HepG2 (cell line): Measurements from ENCODE around the gene CST1. TPM values are rescaled to one million over a fixed set of nuclear protein-coding genes. Genes with fewer than 3 reads are reported as not detected.

ENCODE experiments used
- ATAC-seq: fragments of 200-7000 bp; cut with Tn5 transposase; 3 replicates; pipeline ENCODE4 v1.9.1; 2020; ENCODE audit warnings: mild to moderate bottlenecking, moderate library complexity
- BruUV-seq: library from RNA; stranded (reverse); fragments of 400-500 nt; replicated peaks from 2 replicates; lab custom pipeline; 2021; lab: Mats Ljungman, UMichigan
- CTCF ChIA-PET: fragments of 300-600 bp; formaldehyde crosslinking; extraction: SDS; loops from one replicate; lab custom pipeline; 2021; ENCODE audit warnings: low total read pairs, inconsistent platforms, low intra/inter-chr PET ratio; lab: Yijun Ruan, JAX
- POLR2A ChIA-PET: fragments of 350-600 bp; sonication (Branson Sonifier 250); formaldehyde crosslinking; loops from one replicate; lab custom pipeline; 2020; ENCODE audit warnings: antibody characterized with exemption, inconsistent platforms; lab: Yijun Ruan, JAX
- DNase-seq: peaks from one replicate; pipeline ENCODE4 v3.0.0-alpha.2; 2015; ENCODE audit warnings: low spot score
- FAIRE-seq: peaks from 3 replicates; lab custom pipeline; 2011; peaks lifted over from hg19 to GRCh38; lab: Jason Lieb, UNC
- H2AFZ ChIP-seq: one replicate; pipeline ENCODE4 v1.6.1; 2011; ENCODE audit warnings: low read length, inconsistent platforms
- H3K27ac ChIP-seq: fragments of 300-600 bp; 3 replicates; pipeline ENCODE4 v1.8.0; 2011; ENCODE audit warnings: mixed run types, mild to moderate bottlenecking, mixed read lengths, low read length, inconsistent platforms; ENCODE audit not compliant: insufficient read depth; ENCODE audit errors: extremely low read length
- H3K27me3 ChIP-seq, 2 experiments: fragments of 200-600 bp in 1 of 2; 2 replicates in 1 of 2; 3 replicates in 1 of 2; pipeline versions ENCODE4 v1.6.0 to v1.8.0; 2011; ENCODE audit warnings: low read length in 2 of 2, mild to moderate bottlenecking in 2 of 2, moderate library complexity in 2 of 2, inconsistent platforms in 1 of 2; ENCODE audit not compliant: insufficient read depth in 2 of 2, control insufficient read depth in 1 of 2
- H3K36me3 ChIP-seq, 2 experiments: fragments of 200-600 bp in 1 of 2; replicated peaks in 1 of 2; 2 replicates in 1 of 2; 3 replicates in 1 of 2; pipeline versions ENCODE4 v1.5.1 to v1.8.0; 2011; ENCODE audit warnings: low read length in 2 of 2, inconsistent platforms in 1 of 2; ENCODE audit not compliant: insufficient read depth in 2 of 2, control insufficient read depth in 1 of 2
- H3K4me1 ChIP-seq: 2 replicates; pipeline ENCODE4 v1.5.1; 2012; ENCODE audit warnings: low read length, inconsistent platforms; ENCODE audit not compliant: insufficient read depth
- H3K4me2 ChIP-seq: 2 replicates; pipeline ENCODE4 v1.6.0; 2011; ENCODE audit warnings: low read depth, low read length, inconsistent platforms
- H3K4me3 ChIP-seq, 3 experiments: fragments of 200-600 bp in 1 of 3; sonication (generic), shearing (Covaris generic) in 1 of 3; replicated peaks in 1 of 3; 2 replicates each; pipeline ENCODE4 v1.5.1; 2011 to 2016; ENCODE audit warnings: low read length in 3 of 3, inconsistent platforms in 2 of 3, low read depth in 2 of 3, mild to moderate bottlenecking in 2 of 3, control low read depth in 1 of 3, mixed read lengths in 1 of 3; ENCODE audit not compliant: insufficient read depth in 1 of 3
- H3K79me2 ChIP-seq: one replicate; pipeline ENCODE4 v1.6.1; 2011; ENCODE audit warnings: low read length, inconsistent platforms; ENCODE audit not compliant: insufficient read depth
- H3K9ac ChIP-seq: 2 replicates; pipeline ENCODE4 v1.6.0; 2011; ENCODE audit warnings: mild to moderate bottlenecking, low read depth, low read length, inconsistent platforms; ENCODE audit not compliant: insufficient read depth
- H3K9me3 ChIP-seq: 2 replicates; pipeline ENCODE4 v1.5.1; 2012; ENCODE audit warnings: mild to moderate bottlenecking, low read length
- H4K20me1 ChIP-seq: 2 replicates; pipeline ENCODE4 v1.6.0; 2011; ENCODE audit warnings: inconsistent platforms, mild to moderate bottlenecking, low read length, moderate library complexity; ENCODE audit not compliant: insufficient read depth
- ATF6 ChIP-seq: sonication (generic); formaldehyde crosslinking; conservative IDR thresholded peaks from 2 replicates; pipeline ENCODE4 v1.4.0; 2020; ENCODE audit warnings: missing genetic modification reagents
- ELF1 ChIP-seq: sonication (generic); formaldehyde crosslinking; IDR thresholded peaks from 2 replicates; pipeline ENCODE4 v1.4.0; 2020; ENCODE audit warnings: missing genetic modification reagents
- NFAT5 ChIP-seq: sonication (generic); formaldehyde crosslinking; IDR thresholded peaks from 2 replicates; pipeline ENCODE4 v1.4.0; 2020; ENCODE audit warnings: missing genetic modification reagents
- NFYC ChIP-seq: IDR thresholded peaks from 2 replicates; pipeline ENCODE4 v1.6.1; 2016; ENCODE audit warnings: missing genetic modification reagents, missing compliant biosample characterization
- PPARG ChIP-seq: conservative IDR thresholded peaks from 2 replicates; pipeline ENCODE4 v1.6.1; 2016; ENCODE audit warnings: missing biosample characterization, missing genetic modification reagents
- SYNCRIP ChIP-seq: fragments of 200-400 bp; formaldehyde crosslinking; IDR thresholded peaks from 2 replicates; pipeline ENCODE4 v1.6.1; 2018; ENCODE audit warnings: mild to moderate bottlenecking, low read depth, low read length; ENCODE audit not compliant: insufficient read depth
- TAF1 ChIP-seq: sonication (generic); formaldehyde crosslinking; IDR thresholded peaks from 2 replicates; pipeline ENCODE4 v1.4.0; 2020; ENCODE audit warnings: missing genetic modification reagents
- TBX2 ChIP-seq: sonication (generic); formaldehyde crosslinking; IDR thresholded peaks from 2 replicates; pipeline ENCODE4 v1.5.0; 2020; ENCODE audit warnings: missing genetic modification reagents, mild to moderate bottlenecking, borderline replicate concordance
- YY1 ChIP-seq: IDR thresholded peaks from 2 replicates; pipeline ENCODE4 v1.6.1; 2011; ENCODE audit warnings: low read length, low read depth, moderate library complexity, mild to moderate bottlenecking; ENCODE audit not compliant: insufficient read depth, insufficient replicate concordance
- ZBTB38 ChIP-seq: sonication (generic); formaldehyde crosslinking; IDR thresholded peaks from 2 replicates; pipeline ENCODE4 v1.5.1; 2020; ENCODE audit warnings: mild to moderate bottlenecking, missing genetic modification reagents
- ZFYVE20 ChIP-seq: sonication (generic); formaldehyde crosslinking; IDR thresholded peaks from 2 replicates; pipeline ENCODE4 v1.8.0; 2023; ENCODE audit warnings: low read depth, mild to moderate bottlenecking, moderate library complexity, missing genetic modification reagents, borderline replicate concordance
- ZNF282 ChIP-seq: fragments of 450-650 bp; IDR thresholded peaks from 2 replicates; pipeline ENCODE4 v1.6.1; 2018; ENCODE audit not compliant: partially characterized antibody
- ZNF335 ChIP-seq: sonication (generic); formaldehyde crosslinking; IDR thresholded peaks from 2 replicates; pipeline ENCODE4 v1.4.0; 2020; ENCODE audit warnings: missing genetic modification reagents
- ZNF33A ChIP-seq: sonication (generic); formaldehyde crosslinking; IDR thresholded peaks from 2 replicates; pipeline ENCODE4 v1.5.1; 2020; ENCODE audit warnings: missing genetic modification reagents, mild to moderate bottlenecking, moderate library complexity, borderline replicate concordance
- WGBS: methylation state at CpG from one replicate; pipeline ENCODE4 v1.1.6; 2017; ENCODE audit warnings: low lambda C conversion rate; 5-methylcytosine and 5-hydroxymethylcytosine counted together
- in situ Hi-C: cut with HindIII; loops from 2 replicates; pipeline ENCODE4 v1.10.0; 2017; ENCODE audit warnings: low pct_unique_long_range_greater_than_20kb; ENCODE audit not compliant: extremely low pct_ligation_motif_present
- intact Hi-C: fragments of 100-400 bp; cut with micrococcal nuclease; formaldehyde crosslinking; loops from one replicate; pipeline ENCODE4 v1.10.0; 2022; ENCODE audit not compliant: unreplicated experiment
- polyA plus RNA-seq, 8 experiments: library from polyadenylated mRNA; depleted of rRNA in 3 of 8; stranded (reverse) in 7 of 8; unstranded in 1 of 8; fragments of >200 nt; fragmentation: Illumina TruSeq in 4 of 8; extraction: Trizol in 4 of 8; gene quantifications; 2 replicates each; pipeline versions ENCODE4 v1.2.1 to v1.2.3, GENCODE V29; 2011 to 2016; ENCODE audit warnings: low read depth in 4 of 8, missing spikeins in 1 of 8, mixed read lengths in 1 of 8; ENCODE audit not compliant: insufficient read depth in 1 of 8
- total RNA-seq, 5 experiments: library from RNA; depleted of rRNA; stranded (reverse); fragments of >200 nt; fragmentation: Illumina TruSeq; extraction: Trizol; gene quantifications; 2 replicates each; pipeline ENCODE4 v1.2.3, GENCODE V29; 2016; ENCODE audit warnings: low read depth in 1 of 5

Gene CST1
- total and polyA plus RNA-seq, 2 of the 13 experiments (the other 11 are each of a cell fraction or from before 2014, with no cell fraction given), result 0.09 TPM; not detected in 1

- TF ChIP-seq ELF1 (CRISPR knock-in tag) (no peak), YY1 (no peak), ATF6 (CRISPR knock-in tag) (no peak), PPARG (CRISPR knock-in tag) (no peak), ZNF33A (CRISPR knock-in tag) (no peak), NFYC (CRISPR knock-in tag) (no peak), SYNCRIP (no peak), ZNF282 (no peak), TAF1 (CRISPR knock-in tag) (no peak), TBX2 (CRISPR knock-in tag) (no peak)
Observed at GRCh38 chr20:23752481-23753193, 1.9 kb upstream of the CST1 start (continued).

GRCh38 chr20:23752019-23752418 is 1.3 kb upstream of the CST1 start:
- no TSS peak for BruUV-seq
- Histone ChIP-seq H2AFZ (no peak overlapping the region), H3K4me3 (no peak overlapping the region), H3K4me1 (peaks cover 9% of the 10 kb centered on the region; the same call in 1 of the 2 replicates), H3K27me3 (peaks cover 0 to 9% of the 10 kb centered on the region in 2 experiments; a peak in 2 of 5 replicates), H3K9me3 (no peaks in the 10 kb centered on the region), H3K79me2 (no peaks in the 10 kb centered on the region), H3K9ac (no peak overlapping the region), H3K4me2 (no peak overlapping the region), H3K27ac (no peak overlapping the region), H3K36me3 (no peaks in the 10 kb centered on the region), H4K20me1 (no peaks in the 10 kb centered on the region)
- DNase-seq, result no peak
- ChIA-PET CTCF (no interaction called here), POLR2A (no interaction called here)
- WGBS, result 9% methylated on average over 4 of the region's 4 CpGs
- in situ Hi-C loops (no loop called here), intact Hi-C loops (no loop called here)
- no peak for FAIRE-seq
- ATAC-seq, result no peak
- no peak for TF ChIP-seq ZNF335 (CRISPR knock-in tag)
- no peak for TF ChIP-seq NFAT5 (CRISPR knock-in tag)
- no peak for TF ChIP-seq ZFYVE20 (CRISPR knock-in tag)
- TF ChIP-seq ZBTB38 (CRISPR knock-in tag), result no peak
